C4-2B (cell line): ENCODE results near the gene GLT1D1.

Experiments
- CTCF ChIP-seq: fragments of 450-650 bp; conservative IDR thresholded peaks from 2 replicates; pipeline ENCODE4 v1.5.1; 2017; ENCODE audit warnings: mild to moderate bottlenecking
- ZFX ChIP-seq: fragments of 450-650 bp; IDR thresholded peaks from 2 replicates; pipeline ENCODE4 v1.6.1; 2017

GRCh38 chr12:128961308-128961902, 108.1 kb downstream of the GLT1D1 start:
- TF ChIP-seq CTCF (no peak), ZFX (no peak)
